Measurements from ENCODE around the gene GPR21. TPM values are rescaled to one million over a fixed set of nuclear protein-coding genes. Genes with fewer than 3 reads are reported as not detected.

The GPR21 gene
- total RNA-seq, 1 experiment from 2014 or later: 1.1 TPM

- intact Hi-C loops (cut with micrococcal nuclease): no loop called here
- POLR2A ChIA-PET: interaction anchor here (1.0 kb wide), 1 partner anchor 10 kb away, joined by 3 read pairs; no protein-coding TSS in a partner anchor
- CTCF ChIA-PET: no interaction called here
Observed at GRCh38 chr9:123031963-123032362, 1.5 kb upstream of the GPR21 start.

More at GRCh38 chr9:123031963-123032362, 1.5 kb upstream of the GPR21 start:
- Histone ChIP-seq H3K9me3 (ENCODE audit: control insufficient read depth in 1 of 2, insufficient read depth in 1 of 2, low read depth in 1 of 2, low read length in 2 of 2) (no peaks in the 10 kb centered on the region), H3K4me2 (ENCODE audit: low read length) (no peak overlapping the region), H3K9ac (ENCODE audit: low read length) (no peak overlapping the region), H3K4me3 (replicated peaks in 1 of 2; ENCODE audit: low read depth in 1 of 2, low read length in 2 of 2) (no peak overlapping the region), H3K27me3 (ENCODE audit: insufficient read depth, low read length) (no peaks in the 10 kb centered on the region), H3K4me1 (ENCODE audit: control insufficient read depth in 1 of 2, insufficient read depth in 2 of 2, low read length in 2 of 2) (no peaks in the 10 kb centered on the region), H4K20me1 (ENCODE audit: insufficient read depth) (no peaks in the 10 kb centered on the region), H3K27ac (ENCODE audit: low read depth, low read length) (no peak overlapping the region), H3K36me3 (ENCODE audit: control insufficient read depth in 1 of 2, insufficient read depth in 2 of 2, low read length in 2 of 2) (no peaks in the 10 kb centered on the region), H3K79me2 (ENCODE audit: insufficient read depth, low read length) (no peaks in the 10 kb centered on the region), H2AFZ (ENCODE audit: low read depth, low read length, poor library complexity, severe bottlenecking) (no peak overlapping the region), H3K9me2 (ENCODE audit: insufficient read depth) (no peaks in the 10 kb centered on the region)
- ATAC-seq (no peak), DNase-seq (ENCODE audit: low read depth, low spot score) (no peak)
- RAD21 ChIA-PET (ENCODE audit: low non-redundant PET in 1 of 2, low total read pairs in 2 of 2, uncharacterized antibody in 2 of 2, unreplicated experiment in 2 of 2): no interaction called here
- BruUV-seq (replicated peaks): no TSS peak
- TF ChIP-seq EZH2phosphoT487 (IDR thresholded peaks at IDR 0.05; ENCODE audit: borderline replicate concordance) (no peak), MAX (IDR thresholded peaks at IDR 0.05) (no peak), ELF1 (IDR thresholded peaks at IDR 0.05; ENCODE audit: borderline replicate concordance, low read depth) (no peak), SIN3A (IDR thresholded peaks at IDR 0.05; ENCODE audit: low read depth) (no peak), CEBPB (IDR thresholded peaks at IDR 0.05; ENCODE audit: low read depth) (no peak), EGR1 (IDR thresholded peaks at IDR 0.05; ENCODE audit: low read depth) (no peak), CBX3 (IDR thresholded peaks at IDR 0.05; ENCODE audit: low read depth) (no peak), ZBTB33 (IDR thresholded peaks at IDR 0.05; ENCODE audit: extremely low read depth, insufficient replicate concordance, low read length) (no peak)

All from HCT116 (cell line).